ENCODE data around the gene TADA3.

TADA3 gene

GRCh38 chr3:9809615-9810432 is 17.6 kb upstream of the TADA3 start, which contains the start of gene TTLL3:
TSS of gene TTLL3 (plus strand) at chr3:9810262. CDS start at chr3:9810662, 400 bp downstream.
- DNase-seq (ENCODE audit: low read depth): peak; percentile 6

- DNase-seq (ENCODE audit: low read depth): no peak
These were observed 17.0 kb upstream of the TADA3 start for GRCh38 chr3:9809239-9809614.

GRCh38 chr3:9808345-9809037 is 16.2 kb upstream of the TADA3 start:
- DNase-seq (ENCODE audit: low read depth): peak; percentile 25

GRCh38 chr3:9807981-9808344 is 15.7 kb upstream of the TADA3 start:
- DNase-seq (ENCODE audit: low read depth): no peak

GRCh38 chr3:9806688-9807589 is 14.7 kb upstream of the TADA3 start:
- DNase-seq (ENCODE audit: low read depth): no peak

- DNase-seq (ENCODE audit: low read depth): no peak
These were observed 13.9 kb upstream of the TADA3 start for GRCh38 chr3:9806137-9806536.

GRCh38 chr3:9804996-9805395 is 12.7 kb upstream of the TADA3 start:
- no peak for DNase-seq (ENCODE audit: low read depth)

GRCh38 chr3:9803494-9803893 is 11.2 kb upstream of the TADA3 start:
- no peak for DNase-seq (ENCODE audit: low read depth)

GRCh38 chr3:9800529-9800928 is 8.3 kb upstream of the TADA3 start:
- no peak for DNase-seq (ENCODE audit: low read depth)

GRCh38 chr3:9797196-9797945 is 5.1 kb upstream of the TADA3 start:
- no peak for DNase-seq (ENCODE audit: low read depth)

GRCh38 chr3:9795207-9795606 is 2.9 kb upstream of the TADA3 start:
- DNase-seq (ENCODE audit: low read depth): no peak

- no peak for DNase-seq (ENCODE audit: low read depth)
These were observed 2.1 kb upstream of the TADA3 start for GRCh38 chr3:9794400-9794799.

GRCh38 chr3:9793161-9793781 is 998 bp upstream of the TADA3 start:
- no peak for DNase-seq (ENCODE audit: low read depth)

GRCh38 chr3:9791790-9792404 is 376 bp downstream of the TADA3 start:
- DNase-seq (ENCODE audit: low read depth): no peak

- no peak for DNase-seq (ENCODE audit: low read depth)
These were observed 1.1 kb downstream of the TADA3 start for GRCh38 chr3:9791127-9791526.

- no peak for DNase-seq (ENCODE audit: low read depth)
These were observed 4.6 kb downstream of the TADA3 start for GRCh38 chr3:9787714-9788113.

- DNase-seq (ENCODE audit: low read depth): no peak
These were observed 5.2 kb downstream of the TADA3 start for GRCh38 chr3:9786825-9787669.

GRCh38 chr3:9786209-9786739 is 6.0 kb downstream of the TADA3 start:
- no peak for DNase-seq (ENCODE audit: low read depth)

- DNase-seq (ENCODE audit: low read depth): no peak
These were observed 6.7 kb downstream of the TADA3 start for GRCh38 chr3:9785602-9786001.

GRCh38 chr3:9784965-9785364 is 7.3 kb downstream of the TADA3 start:
- no peak for DNase-seq (ENCODE audit: low read depth)
